Esophagus muscularis mucosa (tissue), 4 donors: ENCODE measurements around the gene TPO. TPM values are rescaled to one million over a fixed set of nuclear protein-coding genes. Genes with fewer than 3 reads are reported as not detected.
A peak's percentile ranks its signal among the peaks of the same experiment; 100 is the strongest.

Source experiments
- DNase-seq: peaks from one replicate; pipeline ENCODE4 v3.0.0-alpha.2; 2017; ENCODE audit errors: extremely low spot score
- H3K27ac ChIP-seq, 4 donors: fragments of 200-600 bp; sonication (generic); replicated peaks in 1 of 4; 1 replicate in 3 of 4; 2 replicates in 1 of 4; pipeline ENCODE4 v1.5.1; 2016 to 2019; ENCODE audit warnings: mild to moderate bottlenecking in 1 of 4
- H3K27me3 ChIP-seq, 4 donors: fragments of 200-600 bp; sonication (generic); one replicate each; pipeline versions ENCODE4 v1.5.1 to v1.6.0; 2016 to 2019
- H3K36me3 ChIP-seq, 4 donors: fragments of 200-600 bp; sonication (generic); one replicate each; pipeline ENCODE4 v1.5.1; 2016 to 2019
- H3K4me1 ChIP-seq, 4 donors: fragments of 200-600 bp; sonication (generic); one replicate each; pipeline ENCODE4 v1.5.1; 2016 to 2019
- H3K4me3 ChIP-seq, 4 donors: fragments of 200-600 bp; sonication (generic); 1 replicate in 2 of 4; 2 replicates in 2 of 4; pipeline ENCODE4 v1.5.1; 2016 to 2019; ENCODE audit warnings: mild to moderate bottlenecking in 4 of 4, moderate library complexity in 1 of 4
- H3K9me3 ChIP-seq, 4 donors: fragments of 200-600 bp; sonication (generic); 1 replicate in 3 of 4; 2 replicates in 1 of 4; pipeline ENCODE4 v1.5.1; 2016 to 2019
- CTCF ChIP-seq, 3 experiments: fragments of 200-600 bp in 2 of 3; fragments of 450-650 bp in 1 of 3; sonication (generic) in 2 of 3; IDR thresholded peaks; one replicate each; pipeline ENCODE4 v1.5.1; 2017 to 2019; ENCODE audit warnings: antibody characterized with exemption in 3 of 3, mild to moderate bottlenecking in 2 of 3, moderate library complexity in 1 of 3
- EP300 ChIP-seq: sonication (generic); formaldehyde crosslinking; IDR thresholded peaks from one replicate; pipeline ENCODE4 v1.6.1; 2017; ENCODE audit warnings: antibody characterized with exemption
- POLR2A ChIP-seq: fragments of 450-650 bp; IDR thresholded peaks from one replicate; pipeline ENCODE4 v1.6.1; 2017; ENCODE audit warnings: antibody characterized with exemption, moderate library complexity, mild to moderate bottlenecking, low read depth
- POLR2AphosphoS5 ChIP-seq, 2 donors: sonication (generic); formaldehyde crosslinking; IDR thresholded peaks; one replicate each; pipeline ENCODE4 v1.6.1; 2017; ENCODE audit warnings: antibody characterized with exemption in 2 of 2
- WGBS: methylation state at CpG from one replicate; pipeline ENCODE4 v1.1.5; 2018; 5-methylcytosine and 5-hydroxymethylcytosine counted together
- intact Hi-C: fragments of 100-400 bp; cut with DNase I; formaldehyde crosslinking; loops from one replicate; pipeline ENCODE4 v1.15.1; 2023
- total RNA-seq, 4 donors: library from RNA; depleted of rRNA; stranded (reverse); fragments of >200 nt; gene quantifications; one replicate each; pipeline versions ENCODE4 v1.1.0 to v1.2.1, GENCODE V29; 2016

TPO gene
- total RNA-seq, 4 donors from 2014 or later = 7.1 to 18.4 (median 10.4) TPM

GRCh38 chr2:1590596-1591460, 177.6 kb downstream of the TPO start:
- DNase-seq = no peak
- Histone ChIP-seq H3K4me3 (no peak overlapping the region), H3K27ac (peak overlapping the region in 1 of 4 donors; percentile 18), H3K36me3 (no peaks in the 10 kb centered on the region), H3K9me3 (no peaks in the 10 kb centered on the region), H3K4me1 (peaks cover 27 to 37% (median 31%) of the 10 kb centered on the region in 4 donors), H3K27me3 (peaks cover 0 to 23% (median 0%) of the 10 kb centered on the region in 4 donors)
- 80% methylated on average over 18 of the region's 18 CpGs for WGBS
- intact Hi-C loops = no loop called here
- TF ChIP-seq POLR2AphosphoS5 (IDR thresholded peaks at IDR 0.05) (peak in 1 of 2 donors; percentile 20), EP300 (no peak)

GRCh38 chr2:1591461-1591770, 178.2 kb downstream of the TPO start:
- intact Hi-C loops = no loop called here
- peak overlapping the region in 1 of 4 donors; percentile 18 for H3K27ac ChIP-seq
- no peaks in the 10 kb centered on the region for H3K36me3 ChIP-seq
- peak overlapping the region in 2 of 4 donors; percentile 4 to 25 for H3K4me3 ChIP-seq
- H3K9me3 ChIP-seq = no peaks in the 10 kb centered on the region
- peaks cover 27 to 37% (median 31%) of the 10 kb centered on the region in 4 donors for H3K4me1 ChIP-seq
- WGBS = 60% methylated on average over 15 of the region's 16 CpGs
- peaks cover 0 to 23% (median 0%) of the 10 kb centered on the region in 4 donors for H3K27me3 ChIP-seq
- TF ChIP-seq EP300 = no peak
- no peak for TF ChIP-seq POLR2AphosphoS5 (IDR thresholded peaks at IDR 0.05)
- no peak for TF ChIP-seq CTCF (IDR thresholded peaks at IDR 0.05)
- TF ChIP-seq POLR2A = no peak
- no peak for DNase-seq
